HCT116 (cell line): ENCODE results near the gene WT1. TPM values are rescaled to one million over a fixed set of nuclear protein-coding genes. Genes with fewer than 3 reads are reported as not detected.

Source experiments
- ATAC-seq: fragments of 200-7000 bp; cut with Tn5 transposase; 2 replicates; pipeline ENCODE4 v1.9.1; 2020; ENCODE audit warnings: mild to moderate bottlenecking, moderate library complexity
- BruUV-seq: library from RNA; stranded (reverse); fragments of 400-500 nt; replicated peaks from 2 replicates; lab custom pipeline; 2021; lab: Mats Ljungman, UMichigan
- CTCF ChIA-PET: fragments of 300-600 bp; sonication (Branson Sonifier 250); formaldehyde crosslinking; loops from one replicate; lab custom pipeline; 2021; ENCODE audit warnings: antibody characterized with exemption; lab: Charles Lee
- POLR2A ChIA-PET: fragments of 300-600, 350-600 bp; sonication (Branson Sonifier 250); formaldehyde crosslinking; loops from one replicate; lab custom pipeline; 2021; ENCODE audit warnings: antibody characterized with exemption; lab: Charles Lee
- RAD21 ChIA-PET, 2 experiments: fragments of 300-600 bp; sonication (Branson Sonifier 250); formaldehyde crosslinking; loops; one replicate each; lab custom pipeline; 2023; ENCODE audit warnings: low total read pairs in 2 of 2; ENCODE audit not compliant: uncharacterized antibody in 2 of 2, unreplicated experiment in 2 of 2, low non-redundant PET in 1 of 2; lab: Charles Lee
- DNase-seq: peaks from one replicate; pipeline ENCODE4 v3.0.0-alpha.2; 2010; ENCODE audit warnings: low read depth, low spot score
- H2AFZ ChIP-seq: fragments of 200-600 bp; shearing (Covaris generic), sonication (generic); 2 replicates; pipeline ENCODE4 v1.6.1; 2017; ENCODE audit warnings: low read depth, mixed run types, mixed read lengths, antibody characterized with exemption, low read length; ENCODE audit not compliant: poor library complexity, severe bottlenecking
- H3K27ac ChIP-seq: 2 replicates; pipeline ENCODE4 v1.5.1; 2012; ENCODE audit warnings: low read depth, low read length
- H3K27me3 ChIP-seq: fragments of 200-600 bp; sonication (generic); 2 replicates; pipeline ENCODE4 v1.6.1; 2016; ENCODE audit warnings: mixed run types, low read length, mixed read lengths; ENCODE audit not compliant: insufficient read depth
- H3K36me3 ChIP-seq, 2 experiments: fragments of 200-500 bp in 1 of 2; fragments of 200-600 bp in 1 of 2; sonication (Bioruptor generic) in 1 of 2; sonication (generic) in 1 of 2; 2 replicates each; pipeline versions ENCODE4 v1.5.1 to v1.6.1; 2014 to 2016; ENCODE audit warnings: low read length in 2 of 2, inconsistent platforms in 1 of 2, mixed read lengths in 1 of 2, mixed run types in 1 of 2; ENCODE audit not compliant: insufficient read depth in 2 of 2, control insufficient read depth in 1 of 2
- H3K4me1 ChIP-seq, 2 experiments: fragments of 200-600 bp in 1 of 2; sonication (generic) in 1 of 2; 2 replicates each; pipeline versions ENCODE4 v1.5.1 to v1.6.1; 2012 to 2017; ENCODE audit warnings: low read length in 2 of 2, inconsistent platforms in 1 of 2, mild to moderate bottlenecking in 1 of 2, mixed read lengths in 1 of 2, mixed run types in 1 of 2, moderate library complexity in 1 of 2; ENCODE audit not compliant: insufficient read depth in 2 of 2, control insufficient read depth in 1 of 2
- H3K4me2 ChIP-seq: fragments of 200-600 bp; sonication (generic); 2 replicates; pipeline ENCODE4 v1.6.1; 2017; ENCODE audit warnings: mixed run types, low read length, mixed read lengths
- H3K4me3 ChIP-seq, 2 experiments: fragments of 200-600 bp in 1 of 2; sonication (generic) in 1 of 2; replicated peaks in 1 of 2; 2 replicates each; pipeline ENCODE4 v1.5.1; 2011 to 2016; ENCODE audit warnings: low read length in 2 of 2, control low read depth in 1 of 2, low read depth in 1 of 2, mild to moderate bottlenecking in 1 of 2, mixed read lengths in 1 of 2, mixed run types in 1 of 2
- H3K79me2 ChIP-seq: fragments of 200-600 bp; sonication (generic); 2 replicates; pipeline ENCODE4 v1.6.1; 2017; ENCODE audit warnings: mild to moderate bottlenecking, mixed run types, low read length, moderate library complexity, mixed read lengths; ENCODE audit not compliant: insufficient read depth
- H3K9ac ChIP-seq: fragments of 200-600 bp; sonication (generic); 2 replicates; pipeline ENCODE4 v1.6.1; 2016; ENCODE audit warnings: low read length, mixed read lengths
- H3K9me2 ChIP-seq: fragments of 200-600 bp; sonication (generic), shearing (Covaris generic); 2 replicates; pipeline ENCODE4 v1.6.1; 2017; ENCODE audit warnings: mixed run types, mild to moderate bottlenecking, moderate library complexity; ENCODE audit not compliant: insufficient read depth
- H3K9me3 ChIP-seq, 2 experiments: fragments of 200-500 bp in 1 of 2; fragments of 200-600 bp in 1 of 2; sonication (Bioruptor generic) in 1 of 2; sonication (generic) in 1 of 2; 2 replicates each; pipeline ENCODE4 v1.6.1; 2014 to 2017; ENCODE audit warnings: low read length in 2 of 2, mixed read lengths in 2 of 2, inconsistent platforms in 1 of 2, low read depth in 1 of 2, mild to moderate bottlenecking in 1 of 2, mixed run types in 1 of 2, moderate library complexity in 1 of 2; ENCODE audit not compliant: control insufficient read depth in 1 of 2, insufficient read depth in 1 of 2
- H4K20me1 ChIP-seq: fragments of 200-600 bp; sonication (generic), shearing (Covaris generic); 2 replicates; pipeline ENCODE4 v1.6.1; 2017; ENCODE audit warnings: mixed run types, mild to moderate bottlenecking, moderate library complexity; ENCODE audit not compliant: insufficient read depth
- CBX3 ChIP-seq: IDR thresholded peaks from 2 replicates; pipeline ENCODE4 v1.6.1; 2012; ENCODE audit warnings: low read depth
- CEBPB ChIP-seq: IDR thresholded peaks from 2 replicates; pipeline ENCODE4 v1.6.1; 2012; ENCODE audit warnings: low read depth
- EGR1 ChIP-seq: IDR thresholded peaks from 2 replicates; pipeline ENCODE4 v1.6.1; 2012; ENCODE audit warnings: low read depth
- EZH2phosphoT487 ChIP-seq: fragments of 200-600 bp; IDR thresholded peaks from 2 replicates; pipeline ENCODE4 v1.6.1; 2018; ENCODE audit warnings: antibody characterized with exemption, borderline replicate concordance
- FOSL1 ChIP-seq: IDR thresholded peaks from 2 replicates; pipeline ENCODE4 v1.6.1; 2012; ENCODE audit warnings: low read depth
- POLR2A ChIP-seq: IDR thresholded peaks from 2 replicates; pipeline ENCODE4 v1.7.0; 2011; ENCODE audit warnings: borderline replicate concordance; ENCODE audit not compliant: insufficient read depth, insufficient read length; ENCODE audit errors: extremely low read depth
- RAD21 ChIP-seq: IDR thresholded peaks from 2 replicates; pipeline ENCODE4 v1.6.1; 2012; ENCODE audit warnings: low read depth, mild to moderate bottlenecking
- SP1 ChIP-seq: IDR thresholded peaks from 2 replicates; pipeline ENCODE4 v1.6.1; 2012; ENCODE audit warnings: low read depth
- ZFX ChIP-seq: fragments of 450-650 bp; IDR thresholded peaks from 2 replicates; pipeline ENCODE4 v1.6.1; 2017
- intact Hi-C: fragments of 100-400 bp; cut with micrococcal nuclease; formaldehyde crosslinking; loops from 2 replicates; pipeline ENCODE4 v1.10.0; 2022
- total RNA-seq: library from RNA; stranded (reverse); gene quantifications from one replicate; pipeline ENCODE4 v1.2.1, GENCODE V29; 2021; ENCODE audit not compliant: unreplicated experiment
- TF ChIP-seq, protein P1 (sequence below): IDR thresholded peaks from 2 replicates; pipeline ENCODE4 v1.6.1; 2012

Gene WT1
- total RNA-seq, 1 experiment from 2014 or later: 0.07 TPM

DNA sequence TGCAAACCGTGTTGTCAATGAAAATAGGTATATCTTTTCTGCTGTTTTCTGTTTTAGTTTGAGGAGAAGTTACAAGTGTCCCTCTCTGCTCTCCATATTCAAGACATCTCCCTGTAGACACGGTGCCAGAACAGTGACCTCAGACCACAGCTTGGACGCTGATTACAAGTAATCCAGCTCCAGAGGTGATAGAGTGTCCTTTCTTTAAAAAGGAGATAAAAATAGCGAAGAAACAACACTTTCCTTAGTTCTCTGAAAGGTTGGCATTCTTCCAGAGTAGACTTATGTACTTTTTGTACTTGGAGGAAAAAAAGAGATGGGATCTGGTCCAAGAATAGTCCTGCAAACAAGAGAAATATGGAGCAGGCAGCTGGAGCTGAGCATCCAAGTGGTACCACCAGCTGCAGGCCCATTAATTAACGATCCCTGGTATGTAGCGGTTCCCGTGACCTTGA, 43.0 kb upstream of the WT1 start:
- no peaks in the 10 kb centered on the region for H3K27me3 ChIP-seq
- no peak overlapping the region for H3K4me2 ChIP-seq
- POLR2A ChIA-PET: no interaction called here
- no peaks in the 10 kb centered on the region for H3K79me2 ChIP-seq
- H3K27ac ChIP-seq: no peak overlapping the region
- no TSS peak for BruUV-seq
- H3K4me1 ChIP-seq: peaks cover 0 to 4% of the 10 kb centered on the region in 2 experiments; a peak in 1 of 4 replicates
- CTCF ChIA-PET: no interaction called here
- intact Hi-C loops: no loop called here
- H3K9ac ChIP-seq: no peak overlapping the region
- no peaks in the 10 kb centered on the region for H3K9me3 ChIP-seq
- DNase-seq (no peak), ATAC-seq (no peak)
- H3K36me3 ChIP-seq: no peaks in the 10 kb centered on the region
- H2AFZ ChIP-seq: no peak overlapping the region
- no peak overlapping the region for H3K4me3 ChIP-seq
- H3K9me2 ChIP-seq: no peaks in the 10 kb centered on the region
- H4K20me1 ChIP-seq: no peaks in the 10 kb centered on the region
- RAD21 ChIA-PET: no interaction called here
- TF ChIP-seq ZFX (no peak), RAD21 (no peak), EZH2phosphoT487 (no peak), CBX3 (no peak), POLR2A (no peak), EGR1 (no peak), SP1 (no peak), CEBPB (no peak), FOSL1 (no peak)
- TF ChIP-seq, protein P1, sequence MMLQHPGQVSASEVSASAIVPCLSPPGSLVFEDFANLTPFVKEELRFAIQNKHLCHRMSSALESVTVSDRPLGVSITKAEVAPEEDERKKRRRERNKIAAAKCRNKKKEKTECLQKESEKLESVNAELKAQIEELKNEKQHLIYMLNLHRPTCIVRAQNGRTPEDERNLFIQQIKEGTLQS: no peak

DNA sequence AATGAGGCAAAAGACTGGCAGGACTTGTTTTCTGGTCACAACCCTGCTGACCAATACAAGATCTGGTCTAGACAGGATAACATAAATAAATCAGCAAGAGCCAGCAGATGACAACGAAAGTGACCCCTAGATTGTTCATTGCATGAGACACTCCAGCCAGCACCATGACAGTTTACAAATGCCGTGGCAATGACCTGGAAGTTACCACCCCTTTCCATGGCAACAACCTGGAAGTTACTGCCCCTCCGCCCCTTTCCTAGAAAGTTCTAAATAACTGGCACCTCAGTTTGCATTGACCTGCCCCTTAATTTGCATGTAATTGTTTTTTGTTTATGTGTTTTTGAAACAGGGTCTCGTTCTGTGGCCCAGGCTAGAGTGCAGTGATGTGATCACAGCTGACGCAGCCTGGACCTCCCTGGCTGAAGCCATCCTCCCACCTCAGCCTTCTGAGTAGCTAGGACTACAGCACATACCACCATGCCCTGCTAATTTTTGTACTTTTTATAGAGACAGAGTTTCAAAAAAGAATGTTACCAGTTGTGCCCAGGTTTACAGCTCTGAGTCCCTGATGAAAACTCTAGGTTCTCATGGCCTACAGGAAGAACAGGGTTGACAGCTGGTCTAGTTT, 38.1 kb upstream of the WT1 start:
- BruUV-seq: no TSS peak
- RAD21 ChIA-PET: no interaction called here
- POLR2A ChIA-PET: no interaction called here

More for the DNA sequence above, 38.1 kb upstream of the WT1 start:
- no peaks in the 10 kb centered on the region for H3K9me3 ChIP-seq
- no peaks in the 10 kb centered on the region for H3K79me2 ChIP-seq
- H3K27ac ChIP-seq: no peak overlapping the region
- ATAC-seq (no peak), DNase-seq (no peak)
- H3K27me3 ChIP-seq: no peaks in the 10 kb centered on the region
- H2AFZ ChIP-seq: no peak overlapping the region
- H3K4me3 ChIP-seq: no peak overlapping the region
- H3K9ac ChIP-seq: no peak overlapping the region
- H3K4me1 ChIP-seq: no peaks in the 10 kb centered on the region
- CTCF ChIA-PET: no interaction called here
- no peaks in the 10 kb centered on the region for H3K9me2 ChIP-seq
- no peak for TF ChIP-seq EGR1
- no peak for TF ChIP-seq SP1
- H3K4me2 ChIP-seq: no peak overlapping the region
- intact Hi-C loops: no loop called here
- H4K20me1 ChIP-seq: no peaks in the 10 kb centered on the region
- no peaks in the 10 kb centered on the region for H3K36me3 ChIP-seq
